ENCODE measurements around the gene PAPPA.

GRCh38 chr9:116181853-116182610, 28.4 kb downstream of the PAPPA start:
- TF ChIP-seq, protein P1, sequence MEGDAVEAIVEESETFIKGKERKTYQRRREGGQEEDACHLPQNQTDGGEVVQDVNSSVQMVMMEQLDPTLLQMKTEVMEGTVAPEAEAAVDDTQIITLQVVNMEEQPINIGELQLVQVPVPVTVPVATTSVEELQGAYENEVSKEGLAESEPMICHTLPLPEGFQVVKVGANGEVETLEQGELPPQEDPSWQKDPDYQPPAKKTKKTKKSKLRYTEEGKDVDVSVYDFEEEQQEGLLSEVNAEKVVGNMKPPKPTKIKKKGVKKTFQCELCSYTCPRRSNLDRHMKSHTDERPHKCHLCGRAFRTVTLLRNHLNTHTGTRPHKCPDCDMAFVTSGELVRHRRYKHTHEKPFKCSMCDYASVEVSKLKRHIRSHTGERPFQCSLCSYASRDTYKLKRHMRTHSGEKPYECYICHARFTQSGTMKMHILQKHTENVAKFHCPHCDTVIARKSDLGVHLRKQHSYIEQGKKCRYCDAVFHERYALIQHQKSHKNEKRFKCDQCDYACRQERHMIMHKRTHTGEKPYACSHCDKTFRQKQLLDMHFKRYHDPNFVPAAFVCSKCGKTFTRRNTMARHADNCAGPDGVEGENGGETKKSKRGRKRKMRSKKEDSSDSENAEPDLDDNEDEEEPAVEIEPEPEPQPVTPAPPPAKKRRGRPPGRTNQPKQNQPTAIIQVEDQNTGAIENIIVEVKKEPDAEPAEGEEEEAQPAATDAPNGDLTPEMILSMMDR (IDR thresholded peaks at IDR 0.05) = no peak
- TF ChIP-seq POLR2A (IDR thresholded peaks at IDR 0.05) (no peak), EP300 (IDR thresholded peaks at IDR 0.05) (no peak)

Data from suprapubic skin (tissue), 3 donors.